ENCODE results near the gene MTMR10.

- TF ChIP-seq CTCF (conservative IDR thresholded peaks at IDR 0.05; ENCODE audit: low read depth, low read length), result no peak
- no peak for TF ChIP-seq EZH2 (IDR thresholded peaks at IDR 0.05; ENCODE audit: borderline replicate concordance, low read depth, low read length, poor library complexity, severe bottlenecking)
Observed at GRCh38 chr15:31004220-31004733, 12.8 kb upstream of the MTMR10 start.

All from A673 (cell line).